Kidney (tissue), 14 donors: ENCODE results near the gene UMPS. TPM values are rescaled to one million over a fixed set of nuclear protein-coding genes. Genes with fewer than 3 reads are reported as not detected.

Source experiments
- DNase-seq, 5 donors: peaks; one replicate each; pipeline ENCODE4 v3.0.0-alpha.2; 2013 to 2020
- FAIRE-seq: peaks from 2 replicates; lab custom pipeline; 2012; peaks lifted over from hg19 to GRCh38; lab: Jason Lieb, UNC
- H3K27ac ChIP-seq, 2 donors: one replicate each; pipeline ENCODE4 v1.7.0; 2013; ENCODE audit warnings: low read depth in 2 of 2, low read length in 2 of 2, inconsistent platforms in 1 of 2
- H3K27me3 ChIP-seq: one replicate; pipeline ENCODE4 v1.7.1; 2013; ENCODE audit warnings: low read length, inconsistent platforms; ENCODE audit not compliant: control insufficient read depth, insufficient read depth
- H3K36me3 ChIP-seq, 3 donors: one replicate each; pipeline versions ENCODE4 v1.7.0 to v1.7.1; 2013; ENCODE audit warnings: low read length in 3 of 3, control low read depth in 1 of 3, inconsistent platforms in 1 of 3; ENCODE audit not compliant: insufficient read depth in 3 of 3, control insufficient read depth in 2 of 3
- H3K4me1 ChIP-seq, 3 donors: one replicate each; pipeline versions ENCODE4 v1.7.0 to v1.7.1; 2013; ENCODE audit warnings: low read length in 3 of 3, inconsistent platforms in 1 of 3, low read depth in 1 of 3; ENCODE audit not compliant: control insufficient read depth in 2 of 3, insufficient read depth in 2 of 3
- H3K4me3 ChIP-seq, 3 donors: one replicate each; pipeline versions ENCODE4 v1.7.0 to v1.8.1; 2013; ENCODE audit warnings: low read length in 3 of 3, control low read depth in 1 of 3, inconsistent platforms in 1 of 3
- H3K9ac ChIP-seq, 3 donors: one replicate each; pipeline versions ENCODE4 v1.7.0 to v1.7.1; 2013; ENCODE audit warnings: low read length in 3 of 3, control low read depth in 1 of 3, inconsistent platforms in 1 of 3
- H3K9me3 ChIP-seq, 3 donors: one replicate each; pipeline versions ENCODE4 v1.7.0 to v1.7.1; 2013; ENCODE audit warnings: low read length in 3 of 3, control low read depth in 1 of 3, inconsistent platforms in 1 of 3; ENCODE audit not compliant: control insufficient read depth in 2 of 3, insufficient read depth in 1 of 3
- CTCF ChIP-seq: IDR thresholded peaks from 3 replicates; pipeline ENCODE4 v1.5.1; 2012; ENCODE audit warnings: mild to moderate bottlenecking, moderate library complexity, borderline replicate concordance; ENCODE audit not compliant: insufficient read depth; ENCODE audit errors: extremely low read depth
- intact Hi-C: fragments of 100-400 bp; cut with DNase I; formaldehyde crosslinking; loops from one replicate; pipeline ENCODE4 v1.11.1; 2022
- polyA plus RNA-seq: library from polyadenylated mRNA; stranded (reverse); fragments of 350-450 nt; fragmentation: Illumina TruSeq; extraction: RNeasy Lipid Tissue Mini Kit (QIAGEN cat#74804); gene quantifications from one replicate; pipeline ENCODE4 v1.2.3, GENCODE V29; 2014; ENCODE audit warnings: low read depth, low replicate concordance; ENCODE audit not compliant: insufficient read depth
- total RNA-seq: library from RNA; stranded (reverse); fragmentation: NEBNext Ultra II Directional; extraction: Animal tissue kit (Norgen Biotek cat#: 25700); gene quantifications from one replicate; pipeline ENCODE4 v1.2.1, GENCODE V29; 2021
- donor health status: control.
- donor health status: control.
- donor health status: control.
- donor health status: control.
- donor health status: control.
- donor health status: DM: yes; HTN: yes; CAD: no.
- donor health status: Normal renal cell carcinoma (clear cell type).

The UMPS gene
- total and polyA plus RNA-seq, 2 donors from 2014 or later: 24.7 to 25.7 TPM

GRCh38 chr3:124779751-124780191, 49.5 kb downstream of the UMPS start:
- FAIRE-seq: no peak
- Histone ChIP-seq H3K4me3 (no peak overlapping the region), H3K9me3 (no peaks in the 10 kb centered on the region), H3K4me1 (peaks cover 0 to 42% (median 39%) of the 10 kb centered on the region in 3 donors), H3K36me3 (peaks cover 0 to 5% (median 0%) of the 10 kb centered on the region in 3 donors), H3K27me3 (no peaks in the 10 kb centered on the region), H3K27ac (peak overlapping the region; percentile 86 to 95), H3K9ac (peak overlapping the region in 1 of 3 donors; percentile 63)
- no peak for TF ChIP-seq CTCF
- DNase-seq: peak in 1 of 5 donors; percentile 76
- intact Hi-C loops: no loop called here

DNA sequence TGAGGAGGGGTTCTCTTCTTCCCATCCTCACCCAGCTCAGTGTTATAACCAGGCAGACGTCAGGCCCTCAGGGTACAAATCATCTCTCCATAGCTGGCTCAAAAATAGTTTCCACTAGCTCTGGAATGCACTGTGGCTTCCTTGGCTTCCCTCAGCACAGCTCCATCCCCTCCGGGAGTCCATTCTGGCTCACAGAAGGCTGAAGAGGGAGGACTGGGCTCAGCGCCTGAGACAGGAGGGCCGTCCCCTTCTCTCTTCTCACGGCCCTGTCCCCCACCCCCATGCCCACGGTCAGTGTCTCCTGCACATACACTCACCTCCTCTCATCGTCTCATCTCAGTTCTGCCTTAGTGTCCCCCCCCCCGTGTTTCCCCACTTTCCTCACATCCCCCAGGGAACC, 50.1 kb downstream of the UMPS start:
- no peak for TF ChIP-seq CTCF
- peak in 4 of 5 donors; percentile 26 to 84 (median 57) for DNase-seq
- Histone ChIP-seq H3K27ac (peak overlapping the region; percentile 86 to 95), H3K4me1 (peaks cover 0 to 39% (median 34%) of the 10 kb centered on the region in 3 donors), H3K4me3 (no peak overlapping the region), H3K9me3 (no peaks in the 10 kb centered on the region), H3K27me3 (no peaks in the 10 kb centered on the region), H3K9ac (peak overlapping the region in 1 of 3 donors; percentile 63), H3K36me3 (peaks cover 0 to 5% (median 0%) of the 10 kb centered on the region in 3 donors)
- no peak for FAIRE-seq
- intact Hi-C loops: no loop called here

- H3K27me3 ChIP-seq: no peaks in the 10 kb centered on the region
- peak overlapping the region in 2 of 3 donors; percentile 22 to 63 for H3K9ac ChIP-seq
Measured at GRCh38 chr3:124780761-124781475, 50.7 kb downstream of the UMPS start.

More at GRCh38 chr3:124780761-124781475, 50.7 kb downstream of the UMPS start:
- H3K36me3 ChIP-seq: peaks cover 0 to 5% (median 0%) of the 10 kb centered on the region in 3 donors
- H3K9me3 ChIP-seq: no peaks in the 10 kb centered on the region
- intact Hi-C loops: no loop called here
- no peak overlapping the region for H3K4me3 ChIP-seq
- TF ChIP-seq CTCF: no peak
- H3K27ac ChIP-seq: peak overlapping the region; percentile 86 to 95
- DNase-seq: peak in 4 of 5 donors; percentile 62 to 91 (median 80)
- no peak for FAIRE-seq
- H3K4me1 ChIP-seq: peaks cover 0 to 38% (median 36%) of the 10 kb centered on the region in 3 donors
